GM21786 (cell line): ENCODE data around the gene SLC10A3.
"Not testable (repeated sequence)": the region's sequence is repeated elsewhere in the genome, so short reads cannot be mapped to it uniquely, and the experiment has no call there.

ENCODE experiments used
- ATAC-seq: cut with Tn5 transposase; IDR thresholded peaks from one replicate; pipeline ENCODE4 v1.9.1; 2021; ENCODE audit not compliant: unreplicated experiment

SLC10A3 gene

DNA sequence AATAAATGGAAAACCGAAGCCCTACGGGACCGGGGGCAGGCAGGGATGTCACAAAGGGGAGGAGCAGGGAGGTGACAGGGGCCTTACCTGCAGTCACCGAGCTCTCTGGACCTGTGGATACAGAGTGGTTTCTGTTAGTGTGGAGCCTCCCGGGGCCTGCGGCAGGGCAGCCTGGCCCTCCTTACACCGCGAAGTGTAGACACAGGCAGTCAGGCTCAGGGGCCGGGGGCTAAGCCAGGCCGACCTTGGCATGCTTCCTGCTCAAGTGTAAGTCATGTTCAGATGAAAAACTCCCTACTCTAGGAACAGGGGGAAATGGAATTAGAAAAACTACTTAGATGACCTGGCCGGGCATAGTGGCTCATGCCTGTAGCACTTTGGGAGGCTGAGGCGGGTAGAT is 21.3 kb upstream of the SLC10A3 start:
- ATAC-seq = no peak

DNA sequence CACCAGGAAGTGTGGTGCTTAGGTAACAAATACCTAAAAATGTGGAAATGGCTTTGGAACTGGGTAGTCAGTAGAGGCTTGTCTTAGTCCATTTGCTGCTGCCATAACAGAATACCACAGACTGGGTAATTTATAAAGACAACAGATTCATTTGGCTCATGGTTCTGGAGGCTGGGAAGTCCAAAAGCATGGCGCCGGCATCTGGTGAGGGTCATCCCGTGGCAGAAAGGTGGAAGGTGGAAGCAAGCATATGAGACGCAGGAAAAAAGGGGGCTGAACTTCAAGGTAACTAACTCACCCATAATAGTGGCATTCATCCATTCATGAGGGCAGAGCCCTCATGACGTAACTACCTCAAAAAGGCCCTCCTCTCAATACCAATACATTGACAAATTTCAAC is 19.0 kb upstream of the SLC10A3 start:
- no peak for ATAC-seq

DNA sequence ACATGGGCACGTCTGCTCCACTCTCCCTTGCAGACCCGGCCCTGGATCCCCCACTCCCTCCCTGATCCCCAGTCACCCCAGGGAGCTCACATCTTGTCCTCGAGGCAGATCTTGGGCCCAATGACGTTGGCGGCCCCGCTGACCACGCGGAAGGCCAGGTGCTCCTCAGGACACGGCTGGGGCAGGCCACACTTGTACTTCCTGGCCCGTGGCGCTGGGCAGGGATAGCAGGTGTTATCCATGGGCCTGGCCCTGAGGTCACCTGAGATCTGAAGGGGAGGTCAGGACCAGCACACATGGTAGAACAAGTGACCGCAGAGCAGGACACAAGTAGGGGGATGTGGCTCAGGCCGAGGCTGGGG is 17.9 kb upstream of the SLC10A3 start:
- ATAC-seq = no peak

DNA sequence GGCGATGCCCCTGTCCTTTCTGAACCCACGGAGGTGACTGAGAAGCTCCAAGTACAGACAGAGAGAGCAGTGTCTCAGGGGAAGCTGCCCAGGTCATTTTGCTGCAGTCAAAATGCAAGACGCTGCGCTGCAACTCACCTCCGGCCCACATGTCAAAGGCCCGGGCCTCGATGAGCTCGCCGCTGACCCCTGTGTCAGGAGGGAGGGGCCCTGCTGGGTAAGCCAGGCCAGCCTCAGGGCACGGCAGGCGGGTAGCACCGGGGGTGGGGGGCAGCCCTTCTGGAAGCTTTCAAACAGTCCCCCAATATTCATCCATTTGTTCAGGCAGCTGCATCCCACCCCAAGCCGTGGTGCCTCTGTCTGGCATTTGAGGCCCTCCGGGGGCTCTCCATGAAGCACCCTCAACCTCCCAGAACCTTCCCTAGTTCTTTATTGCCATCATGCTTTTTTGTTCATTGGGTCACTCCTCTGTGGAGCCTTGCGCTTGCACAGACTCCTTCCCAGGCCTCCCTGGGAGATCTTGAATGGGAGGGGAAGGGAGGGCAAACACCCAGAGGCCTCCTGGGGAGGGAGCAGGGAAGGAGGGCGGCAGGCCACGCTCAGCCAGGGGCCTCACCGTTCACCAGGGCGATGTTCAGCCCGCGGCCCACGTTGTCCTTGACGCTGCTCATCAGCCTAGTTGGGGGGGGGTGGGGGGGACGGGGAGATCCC is 17.4 kb upstream of the SLC10A3 start:
- ATAC-seq = no peak

DNA sequence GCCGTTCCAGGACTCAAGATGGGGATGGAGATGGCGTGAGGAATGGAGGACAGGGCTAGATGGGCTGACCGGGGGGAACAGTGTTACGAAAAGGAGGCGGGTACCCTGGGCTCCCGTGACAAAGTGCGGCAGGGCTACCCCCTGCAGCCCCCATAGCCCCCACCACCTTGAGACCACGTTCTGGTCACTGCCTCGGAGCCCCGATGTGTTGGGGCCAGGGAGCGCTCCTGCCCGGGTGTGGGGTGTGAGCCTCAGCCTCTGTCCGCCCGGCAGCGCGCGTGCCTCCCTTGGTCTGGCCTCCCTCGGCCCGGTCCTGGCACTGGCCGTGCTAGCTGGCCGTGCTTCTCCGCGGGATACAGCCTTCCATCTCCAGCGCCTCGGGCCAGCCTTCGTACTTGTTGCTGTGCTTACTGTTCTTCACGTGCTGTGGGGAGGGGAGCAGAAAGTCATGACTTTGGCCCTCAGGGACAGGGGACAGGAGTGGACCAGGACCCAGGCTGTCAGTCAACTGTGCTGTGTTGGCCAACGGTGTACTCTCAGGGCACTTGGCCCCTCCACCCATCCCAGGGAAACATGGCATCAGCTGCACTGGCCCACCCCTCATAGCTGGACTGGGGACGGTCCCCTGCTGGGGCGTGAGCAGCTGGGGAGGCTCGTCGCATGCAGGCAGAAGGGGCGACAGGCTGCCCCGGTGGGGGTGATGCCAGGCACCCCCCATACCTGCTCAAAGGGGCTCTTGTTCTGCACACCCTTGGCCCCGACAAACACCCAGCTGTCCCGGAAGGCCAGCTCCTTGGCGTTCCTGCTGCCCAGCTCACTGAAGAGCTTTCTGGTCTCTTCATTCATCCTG is 16.3 kb upstream of the SLC10A3 start:
- no peak for ATAC-seq

DNA sequence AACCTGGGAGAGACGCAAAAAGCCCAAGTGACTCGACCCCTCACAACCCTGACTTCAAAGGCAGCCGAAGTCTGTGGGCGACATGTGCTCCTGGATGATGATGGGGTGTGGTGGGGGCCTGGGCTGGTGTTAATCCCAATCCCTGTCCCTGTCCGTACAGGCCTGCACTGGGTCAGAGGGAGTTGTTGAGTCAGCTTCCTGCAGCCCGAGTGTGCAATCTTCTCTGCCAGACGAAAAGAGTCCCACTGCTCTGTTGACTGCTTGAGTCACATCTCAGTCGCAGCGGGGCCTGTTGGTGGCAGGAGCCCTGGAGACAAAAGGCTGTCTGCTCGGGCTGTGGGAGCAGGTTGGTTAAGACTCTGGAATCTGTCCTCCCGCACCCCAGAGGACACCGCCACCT is 15.3 kb upstream of the SLC10A3 start:
- no peak for ATAC-seq

DNA sequence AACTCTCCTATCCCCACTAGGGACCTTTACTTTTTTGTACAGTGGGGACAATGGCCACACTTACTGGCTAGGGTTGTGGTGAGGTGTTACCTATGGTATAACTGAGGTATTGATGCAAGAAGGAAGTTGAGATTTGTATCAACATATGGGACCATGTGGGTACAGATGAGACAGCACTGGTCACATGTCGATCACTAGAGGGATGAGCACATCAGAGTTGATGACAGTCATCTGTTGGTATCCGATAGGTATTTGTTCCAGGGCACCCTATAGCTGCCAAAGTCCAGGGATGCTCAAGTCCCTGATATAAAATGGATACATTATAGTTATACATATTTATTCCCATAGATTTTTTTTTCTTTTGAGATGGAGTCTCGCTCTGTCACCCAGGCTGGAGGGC is 12.6 kb upstream of the SLC10A3 start:
- no peak for ATAC-seq

DNA sequence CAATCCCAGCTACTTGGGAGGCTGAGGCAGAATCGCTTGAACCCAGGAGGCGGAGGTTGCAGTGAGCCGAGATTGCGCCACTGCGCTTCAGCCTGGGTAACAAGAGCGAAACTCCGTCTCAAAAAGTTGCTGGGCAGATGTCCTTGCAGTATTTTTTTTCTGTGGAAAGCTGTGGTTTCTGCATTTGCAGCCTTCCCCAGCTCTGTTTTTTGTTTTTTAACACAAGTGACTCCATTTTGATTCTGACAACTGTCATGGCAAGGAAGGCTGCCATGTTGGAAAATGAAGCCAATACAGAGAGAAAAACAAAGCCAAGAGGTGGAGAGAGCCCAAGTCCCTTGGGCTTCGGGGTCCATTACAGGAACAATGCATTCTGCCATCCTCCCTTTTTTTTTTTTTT is 11.7 kb upstream of the SLC10A3 start:
- no peak for ATAC-seq

DNA sequence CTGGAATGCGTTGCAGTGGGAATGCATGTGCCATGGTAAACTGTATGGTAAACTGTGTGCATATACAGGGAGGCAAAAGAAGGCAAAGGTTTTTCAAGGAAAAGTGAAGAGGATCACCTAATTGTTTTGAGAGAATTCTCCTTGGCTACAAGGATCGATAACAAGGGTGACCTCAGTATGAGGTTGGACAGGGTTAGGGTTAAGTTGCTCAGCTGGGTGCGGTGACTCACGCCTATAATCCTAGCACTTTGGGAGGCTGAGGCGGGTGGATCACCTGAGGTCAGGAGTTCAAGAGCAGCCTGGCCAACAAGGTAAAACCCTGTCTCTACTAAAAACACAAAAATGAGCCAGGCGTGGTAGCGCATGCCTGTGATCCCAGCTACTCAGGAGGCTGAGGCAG is 11.0 kb upstream of the SLC10A3 start:
- ATAC-seq = not testable (repeated sequence)

DNA sequence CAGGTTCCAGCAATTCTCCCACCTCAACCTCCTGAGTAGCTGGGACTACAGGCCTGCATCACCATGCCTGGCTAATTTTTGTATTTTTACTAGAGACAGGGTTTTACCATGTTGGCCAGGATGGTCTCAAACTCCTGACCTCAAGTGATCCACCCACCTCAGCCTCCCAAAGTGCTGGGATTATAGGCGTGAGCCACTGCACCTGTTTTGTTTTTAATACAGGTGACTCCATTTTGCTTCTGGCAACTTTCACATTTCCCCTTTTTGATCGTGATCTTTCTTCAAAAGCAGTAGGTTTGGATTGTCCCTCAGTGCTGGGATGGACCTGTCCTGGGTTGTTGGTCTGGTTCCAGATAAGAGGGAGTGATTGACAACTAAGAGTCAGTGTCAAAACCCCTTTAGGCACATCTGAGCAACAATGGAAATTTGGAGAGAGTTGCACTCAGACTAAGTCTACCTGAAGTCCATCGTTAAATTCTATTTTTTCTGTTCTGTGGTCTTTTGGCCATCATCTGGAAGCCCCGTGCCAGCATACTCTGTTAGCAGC is 6.2 kb upstream of the SLC10A3 start:
- not testable (repeated sequence) for ATAC-seq

DNA sequence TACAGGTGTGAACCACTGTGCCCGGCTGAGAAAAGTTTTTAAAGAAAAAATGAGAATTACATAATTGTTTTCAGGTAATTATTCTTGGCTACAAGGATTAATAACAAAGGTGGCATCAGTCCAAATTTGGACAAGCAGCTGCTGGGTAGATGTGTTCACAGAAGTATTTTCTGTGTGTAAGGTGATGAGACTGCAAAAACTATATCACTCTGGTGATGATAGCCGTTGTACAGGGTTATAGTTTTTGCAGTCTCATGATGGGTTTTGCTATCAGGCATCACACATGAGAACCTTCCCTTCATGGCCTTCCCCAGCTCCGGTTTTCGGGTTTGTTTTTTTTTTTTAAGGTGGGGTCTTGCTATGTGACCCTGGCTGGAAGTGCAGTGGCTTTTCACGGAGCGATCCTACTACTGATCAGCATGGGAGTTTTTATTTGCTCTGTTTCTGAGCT is 5.1 kb upstream of the SLC10A3 start:
- no peak for ATAC-seq

DNA sequence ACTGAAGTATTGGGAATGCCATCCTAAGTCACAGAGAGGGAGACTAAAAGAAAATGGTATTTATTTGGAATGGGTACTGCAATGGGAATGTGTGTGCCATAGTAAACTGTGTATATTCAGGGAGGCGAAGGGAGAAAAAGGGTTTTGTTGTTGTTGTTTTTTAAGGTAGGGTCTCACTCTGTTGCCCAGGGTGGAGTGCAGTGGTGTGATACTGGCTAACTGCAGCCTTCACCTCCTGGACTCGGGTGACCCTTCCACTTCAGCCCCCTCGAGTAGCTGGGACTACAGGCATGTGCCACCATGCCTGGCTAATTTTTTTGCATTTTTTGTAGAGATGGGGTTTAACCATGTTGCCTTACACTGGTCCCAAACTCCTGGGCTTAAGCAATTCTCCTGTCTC is 4.3 kb upstream of the SLC10A3 start:
- no peak for ATAC-seq

DNA sequence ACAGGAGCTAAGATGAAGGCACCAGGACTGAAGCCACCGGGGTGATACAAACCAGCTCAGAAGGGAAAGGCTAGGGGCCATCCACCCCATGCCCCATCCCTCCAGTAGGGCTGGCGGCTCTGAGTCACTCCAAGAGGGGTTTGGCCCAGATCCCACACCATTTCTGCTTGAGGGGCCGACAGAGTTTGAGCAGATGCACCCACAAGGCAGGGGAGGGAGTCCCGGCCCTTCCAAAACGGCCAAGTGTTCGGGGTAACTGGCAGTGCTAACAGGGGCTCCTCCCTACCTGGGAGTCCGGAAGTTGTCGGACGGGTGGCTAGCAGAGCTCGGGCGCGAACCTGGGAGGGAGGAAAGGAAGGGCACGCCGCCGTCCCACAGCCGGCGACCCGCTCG is 412 bp downstream of the SLC10A3 start:
- peak; percentile 13 for ATAC-seq

DNA sequence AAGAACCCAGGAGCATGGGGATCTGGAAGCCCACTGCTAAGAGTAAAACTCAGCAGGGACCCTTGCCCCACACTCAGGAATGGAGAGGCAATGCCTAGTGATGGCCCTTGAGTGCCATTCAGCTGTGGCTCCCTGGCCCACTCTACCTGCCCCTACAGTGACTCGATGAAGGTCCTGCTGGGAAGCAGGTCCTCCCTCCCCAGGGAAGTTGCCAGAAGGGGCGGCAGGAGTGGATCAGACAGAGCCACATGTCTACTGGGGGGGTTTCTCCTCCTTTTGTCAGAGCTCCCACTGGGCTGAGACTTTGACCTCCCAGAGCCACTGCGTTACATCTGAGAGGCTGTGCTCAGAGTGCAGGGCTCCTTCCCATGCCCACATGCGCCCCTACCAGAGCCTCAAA is 1.2 kb downstream of the SLC10A3 start:
- no peak for ATAC-seq

DNA sequence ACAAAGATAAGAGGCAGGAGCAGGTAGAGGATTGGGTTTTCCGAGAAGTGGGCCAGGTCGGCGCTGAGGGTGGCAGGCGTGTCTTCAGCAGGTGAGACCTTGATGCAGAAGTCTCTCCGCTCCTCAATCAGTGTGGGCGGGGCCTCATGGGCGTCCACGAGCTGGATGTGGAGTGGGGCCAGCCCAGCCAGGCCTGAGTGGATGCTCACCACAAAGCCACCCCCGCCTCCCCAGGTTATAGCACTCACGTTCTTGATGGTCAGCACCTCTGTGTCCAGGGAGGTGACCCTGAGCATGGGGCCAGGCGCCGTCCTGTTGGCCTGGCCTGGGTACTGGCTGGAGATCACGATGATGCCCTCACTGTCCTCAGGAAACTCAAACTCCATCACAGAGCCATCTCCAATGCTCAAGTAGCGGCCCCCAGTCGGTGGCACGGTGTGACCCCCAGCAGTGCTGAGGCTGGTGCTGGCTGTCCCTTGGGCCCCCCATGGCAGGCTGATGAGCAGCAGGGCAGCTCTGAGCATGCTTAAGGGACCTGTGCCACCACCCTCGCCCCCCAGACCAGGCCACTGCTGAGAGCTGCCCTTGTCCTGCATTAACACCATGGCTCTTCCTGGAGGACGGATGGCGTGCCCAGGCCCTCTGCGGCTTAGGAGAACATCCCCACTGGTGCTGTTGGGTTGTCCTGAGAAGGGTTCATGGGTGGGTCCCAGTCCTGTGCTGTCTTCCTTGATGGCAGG is 1.9 kb downstream of the SLC10A3 start:
- ATAC-seq = no peak

DNA sequence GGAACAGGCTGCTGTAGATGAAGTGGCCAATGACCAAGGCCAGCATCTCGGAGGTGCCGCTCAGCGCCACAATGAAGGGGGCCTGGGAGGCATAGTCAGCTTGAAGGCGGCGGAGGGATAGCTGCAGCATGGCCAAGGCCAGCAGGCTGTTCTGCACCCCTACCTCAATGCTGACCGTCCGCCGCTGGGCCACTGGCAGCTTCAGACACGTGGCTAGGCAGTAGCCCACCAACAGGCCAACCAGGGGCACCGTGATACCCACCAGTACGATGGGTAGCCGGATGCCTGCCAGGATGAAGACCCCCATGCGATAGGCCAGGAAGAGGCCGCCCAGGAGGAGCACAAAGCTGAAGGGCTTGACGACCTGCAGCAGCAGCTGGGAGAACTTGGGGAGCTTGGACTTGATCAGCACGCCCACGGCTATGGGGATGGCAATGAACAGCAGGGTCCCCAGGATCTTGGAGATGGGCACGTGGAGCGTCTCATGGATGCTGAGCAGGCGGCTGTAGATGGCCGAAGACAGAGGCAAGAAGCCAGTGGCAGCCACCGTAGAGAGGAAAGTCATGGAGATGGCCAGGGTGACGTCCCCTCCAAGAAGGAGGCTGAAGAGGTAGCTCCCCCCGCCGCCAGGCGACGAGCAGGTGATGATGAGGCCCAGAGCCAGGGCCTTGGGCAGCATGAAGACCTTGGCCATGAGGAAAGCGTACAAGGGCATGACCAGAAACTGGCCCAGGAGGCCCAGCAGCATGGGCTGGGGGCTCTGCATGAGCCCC is 2.7 kb downstream of the SLC10A3 start:
- ATAC-seq = no peak

DNA sequence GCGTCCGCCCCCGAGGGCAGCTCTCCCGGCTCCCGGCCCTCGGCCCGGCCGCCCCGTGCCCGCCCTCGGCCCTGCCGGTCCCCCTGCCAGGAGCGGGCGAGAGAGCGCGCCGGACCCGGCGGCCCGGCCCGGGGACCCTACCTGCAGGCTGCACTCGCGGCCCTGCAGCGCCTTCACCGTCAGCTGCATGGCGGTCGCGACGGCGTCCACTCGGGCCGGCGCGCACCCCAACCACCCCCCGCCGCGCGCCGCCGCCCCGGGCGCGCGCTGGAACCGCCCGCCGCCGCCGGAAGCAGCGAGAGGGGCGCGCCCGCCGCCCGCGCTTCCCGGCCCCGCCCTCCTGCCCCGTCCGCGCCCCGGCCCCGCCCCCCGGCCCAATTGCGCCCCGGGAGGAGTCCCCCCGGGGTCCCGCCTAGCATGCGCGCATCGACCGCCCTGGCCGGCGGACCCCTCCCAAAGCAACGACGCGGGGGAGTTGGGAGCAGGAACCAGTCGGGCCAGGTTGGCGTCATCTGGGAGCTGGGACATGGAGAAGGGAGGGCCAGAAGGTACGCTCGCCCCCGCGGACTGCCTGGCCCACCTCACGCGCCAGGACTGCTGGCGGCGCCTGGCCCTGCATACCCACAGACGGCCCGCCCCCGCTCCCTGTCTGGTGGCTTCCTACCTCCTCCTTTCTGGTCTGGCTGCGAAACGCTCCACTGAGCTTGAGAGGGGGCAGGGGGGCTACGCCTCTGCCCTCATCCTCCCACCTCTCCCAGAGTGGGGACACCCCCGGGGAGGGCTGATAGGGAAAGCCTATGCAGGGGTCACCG is 3.8 kb downstream of the SLC10A3 start, which contains the start of gene UBL4A:
Gene UBL4A (minus strand): TSS at position 220 of the 812 bp plus-strand sequence. CDS start 31 bp downstream, at position 189.
- no peak for ATAC-seq

DNA sequence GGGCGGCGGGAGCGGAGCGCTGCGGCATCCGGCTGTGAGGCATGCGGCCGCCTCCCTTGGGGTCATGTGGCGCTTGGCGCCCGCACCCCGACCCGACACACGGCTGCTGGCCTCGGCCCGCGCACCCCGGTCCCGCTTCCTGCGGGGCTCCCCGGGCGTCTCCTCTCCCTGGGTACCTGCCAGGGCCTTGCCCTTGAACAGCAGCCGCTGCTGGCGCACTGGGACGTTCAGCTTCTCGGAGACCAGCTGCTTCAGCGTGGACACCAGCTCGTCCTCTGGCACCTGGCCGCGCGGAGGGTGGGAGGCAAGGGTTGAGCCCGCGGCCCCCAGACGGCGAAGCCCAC is 4.4 kb downstream of the SLC10A3 start:
- ATAC-seq = no peak

DNA sequence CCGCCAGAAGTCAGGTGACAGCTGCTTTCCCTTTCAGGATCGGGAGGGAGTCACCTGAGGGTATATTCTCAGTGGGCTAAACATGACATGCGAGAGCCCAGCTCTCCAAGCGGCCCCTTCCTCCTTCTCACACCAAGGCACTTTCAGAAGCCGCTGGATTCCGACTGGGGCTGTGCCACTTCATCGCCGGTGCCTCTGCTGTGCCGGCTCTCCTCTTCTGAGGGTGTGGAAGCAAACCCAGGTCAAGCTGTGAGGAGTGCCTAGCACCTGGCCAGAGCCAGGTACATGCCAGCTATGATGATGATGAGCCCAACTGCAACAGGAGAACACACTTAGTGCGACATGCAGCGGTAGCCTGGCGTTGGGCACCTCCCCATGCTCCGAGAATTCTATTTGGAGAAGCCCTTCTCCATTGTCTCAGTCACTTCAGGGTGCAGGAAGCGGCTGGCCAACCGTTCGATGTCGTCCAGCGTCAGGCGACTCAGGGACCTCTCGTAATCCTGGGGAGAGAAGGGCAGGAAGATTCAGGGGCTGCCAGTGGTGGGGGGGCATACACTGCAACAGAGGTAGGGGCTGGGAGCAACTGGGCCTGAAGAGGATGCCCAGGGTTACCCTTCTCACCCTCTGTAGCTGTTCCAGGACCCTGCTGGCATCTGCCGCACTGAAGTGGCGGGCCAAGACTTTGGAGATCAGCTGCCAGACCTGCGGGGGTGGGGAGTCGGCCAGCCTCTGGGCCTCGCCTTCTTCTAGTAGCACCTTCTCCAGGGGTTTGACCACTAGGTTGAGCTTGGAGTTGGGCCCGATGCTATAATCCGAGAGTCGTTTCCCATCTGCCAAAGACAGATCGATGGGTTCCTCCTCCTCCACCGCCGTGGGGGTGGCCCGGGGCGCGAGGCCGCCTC is 5.0 kb downstream of the SLC10A3 start:
- ATAC-seq = no peak
